BJ (cell line): Measurements from ENCODE around the gene CHRNB2. TPM values are rescaled to one million over a fixed set of nuclear protein-coding genes. Genes with fewer than 3 reads are reported as not detected.

Experiments used
- CTCF ChIA-PET: fragments of 350-600 bp; formaldehyde crosslinking; extraction: SDS; loops from one replicate; lab custom pipeline; 2021; ENCODE audit warnings: antibody characterized with exemption, inconsistent platforms; lab: Yijun Ruan, JAX
- POLR2A ChIA-PET: fragments of 300-600 bp; sonication (Branson Sonifier 250); formaldehyde crosslinking; extraction: SDS; loops from one replicate; lab custom pipeline; 2021; ENCODE audit warnings: antibody characterized with exemption; lab: Charles Lee
- DNase-seq: peaks from one replicate; pipeline ENCODE4 v3.0.0-alpha.2; 2011; ENCODE audit warnings: low read depth
- H3K27me3 ChIP-seq: 2 replicates; pipeline ENCODE4 v1.6.0; 2011; ENCODE audit warnings: low read length; ENCODE audit not compliant: control insufficient read depth, insufficient read depth
- H3K36me3 ChIP-seq: 2 replicates; pipeline ENCODE4 v1.5.1; 2011; ENCODE audit warnings: low read length; ENCODE audit not compliant: control insufficient read depth, insufficient read depth
- H3K4me3 ChIP-seq: 2 replicates; pipeline ENCODE4 v1.5.1; 2011; ENCODE audit warnings: low read depth, mild to moderate bottlenecking, control low read depth, low read length
- polyA plus RNA-seq: library from polyadenylated mRNA; depleted of rRNA; stranded (reverse); fragments of >200 nt; gene quantifications from 2 replicates; pipeline ENCODE4 v1.2.3, GENCODE V29; 2011
- TF ChIP-seq, protein P1 (sequence below): IDR thresholded peaks from 2 replicates; pipeline ENCODE4 v1.5.1; 2011; ENCODE audit warnings: low read depth, mild to moderate bottlenecking, control low read depth, inconsistent platforms, low read length, moderate library complexity; ENCODE audit not compliant: insufficient read depth

CHRNB2 gene
- polyA plus RNA-seq, 1 experiment: 0.06 TPM

- Histone ChIP-seq H3K27me3 (peaks cover 9% of the 10 kb centered on the region), H3K4me3 (no peak overlapping the region), H3K36me3 (no peaks in the 10 kb centered on the region)
- DNase-seq: no peak
- ChIA-PET CTCF (interaction anchor here (0.6 to 1.1 kb wide), 6 partner anchors 8 to 605 kb away, joined by 3 to 4 read pairs (median 3); partner anchors contain the start of gene KRTCAP2), POLR2A (interaction anchor here (0.8 kb wide), 1 partner anchor 27 kb away, joined by 3 read pairs; no protein-coding TSS in a partner anchor)
- TF ChIP-seq, protein P1, sequence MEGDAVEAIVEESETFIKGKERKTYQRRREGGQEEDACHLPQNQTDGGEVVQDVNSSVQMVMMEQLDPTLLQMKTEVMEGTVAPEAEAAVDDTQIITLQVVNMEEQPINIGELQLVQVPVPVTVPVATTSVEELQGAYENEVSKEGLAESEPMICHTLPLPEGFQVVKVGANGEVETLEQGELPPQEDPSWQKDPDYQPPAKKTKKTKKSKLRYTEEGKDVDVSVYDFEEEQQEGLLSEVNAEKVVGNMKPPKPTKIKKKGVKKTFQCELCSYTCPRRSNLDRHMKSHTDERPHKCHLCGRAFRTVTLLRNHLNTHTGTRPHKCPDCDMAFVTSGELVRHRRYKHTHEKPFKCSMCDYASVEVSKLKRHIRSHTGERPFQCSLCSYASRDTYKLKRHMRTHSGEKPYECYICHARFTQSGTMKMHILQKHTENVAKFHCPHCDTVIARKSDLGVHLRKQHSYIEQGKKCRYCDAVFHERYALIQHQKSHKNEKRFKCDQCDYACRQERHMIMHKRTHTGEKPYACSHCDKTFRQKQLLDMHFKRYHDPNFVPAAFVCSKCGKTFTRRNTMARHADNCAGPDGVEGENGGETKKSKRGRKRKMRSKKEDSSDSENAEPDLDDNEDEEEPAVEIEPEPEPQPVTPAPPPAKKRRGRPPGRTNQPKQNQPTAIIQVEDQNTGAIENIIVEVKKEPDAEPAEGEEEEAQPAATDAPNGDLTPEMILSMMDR: no peak
Observed at GRCh38 chr1:154568157-154568815, 708 bp downstream of the CHRNB2 start.

DNA sequence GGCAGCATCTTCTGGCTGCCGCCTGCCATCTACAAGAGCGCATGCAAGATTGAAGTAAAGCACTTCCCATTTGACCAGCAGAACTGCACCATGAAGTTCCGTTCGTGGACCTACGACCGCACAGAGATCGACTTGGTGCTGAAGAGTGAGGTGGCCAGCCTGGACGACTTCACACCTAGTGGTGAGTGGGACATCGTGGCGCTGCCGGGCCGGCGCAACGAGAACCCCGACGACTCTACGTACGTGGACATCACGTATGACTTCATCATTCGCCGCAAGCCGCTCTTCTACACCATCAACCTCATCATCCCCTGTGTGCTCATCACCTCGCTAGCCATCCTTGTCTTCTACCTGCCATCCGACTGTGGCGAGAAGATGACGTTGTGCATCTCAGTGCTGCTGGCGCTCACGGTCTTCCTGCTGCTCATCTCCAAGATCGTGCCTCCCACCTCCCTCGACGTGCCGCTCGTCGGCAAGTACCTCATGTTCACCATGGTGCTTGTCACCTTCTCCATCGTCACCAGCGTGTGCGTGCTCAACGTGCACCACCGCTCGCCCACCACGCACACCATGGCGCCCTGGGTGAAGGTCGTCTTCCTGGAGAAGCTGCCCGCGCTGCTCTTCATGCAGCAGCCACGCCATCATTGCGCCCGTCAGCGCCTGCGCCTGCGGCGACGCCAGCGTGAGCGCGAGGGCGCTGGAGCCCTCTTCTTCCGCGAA is 3.8 kb downstream of the CHRNB2 start:
- DNase-seq: no peak
- no peak overlapping the region for H3K4me3 ChIP-seq
- CTCF ChIA-PET: no interaction called here
- H3K36me3 ChIP-seq: no peaks in the 10 kb centered on the region
- peaks cover 9% of the 10 kb centered on the region for H3K27me3 ChIP-seq
- POLR2A ChIA-PET: no interaction called here
- TF ChIP-seq, protein P1: no peak

- TF ChIP-seq, protein P1: no peak
- no peak for DNase-seq
- ChIA-PET CTCF (no interaction called here), POLR2A (no interaction called here)
- H3K36me3 ChIP-seq: peaks cover 1% of the 10 kb centered on the region; the same call in 1 of the 2 replicates
- no peak overlapping the region for H3K4me3 ChIP-seq
- peaks cover 9% of the 10 kb centered on the region for H3K27me3 ChIP-seq
Observed at GRCh38 chr1:154571964-154572288, 4.3 kb downstream of the CHRNB2 start.

GRCh38 chr1:154572468-154573167 is 5.0 kb downstream of the CHRNB2 start:
- DNase-seq: no peak
- Histone ChIP-seq H3K27me3 (peaks cover 6% of the 10 kb centered on the region), H3K36me3 (peaks cover 1% of the 10 kb centered on the region; the same call in 1 of the 2 replicates), H3K4me3 (no peak overlapping the region)
- POLR2A ChIA-PET: no interaction called here
- TF ChIP-seq, protein P1: no peak
- CTCF ChIA-PET: interaction anchor here (0.9 kb wide), 1 partner anchor 22 kb away, joined by 3 read pairs; no protein-coding TSS in a partner anchor

GRCh38 chr1:154573168-154573510 is 5.6 kb downstream of the CHRNB2 start:
- POLR2A ChIA-PET: no interaction called here
- CTCF ChIA-PET: interaction anchor here (0.9 kb wide), 1 partner anchor 21 kb away, joined by 3 read pairs; no protein-coding TSS in a partner anchor

More at GRCh38 chr1:154573168-154573510, 5.6 kb downstream of the CHRNB2 start:
- TF ChIP-seq, protein P1: no peak
- H3K27me3 ChIP-seq: peaks cover 6% of the 10 kb centered on the region
- H3K4me3 ChIP-seq: no peak overlapping the region
- peaks cover 3% of the 10 kb centered on the region for H3K36me3 ChIP-seq
- DNase-seq: no peak
